NOMO-1 treated with dmso at 0.1 percent for 144 hours (cell line): ENCODE measurements around the gene MYO15A.

Source experiments
- DNase-seq: peaks from one replicate; lab custom pipeline; 2025; ENCODE audit not compliant: unreplicated experiment; lab: John Stamatoyannopoulos, UW

MYO15A gene

GRCh38 chr17:18124345-18125126, 16.0 kb downstream of the MYO15A start:
- no peak for DNase-seq

- DNase-seq: no peak
Measured at GRCh38 chr17:18129041-18129502, 20.5 kb downstream of the MYO15A start.

GRCh38 chr17:18132711-18133110, 24.2 kb downstream of the MYO15A start:
- no peak for DNase-seq

- no peak for DNase-seq
Measured at GRCh38 chr17:18136357-18136756, 27.8 kb downstream of the MYO15A start.

GRCh38 chr17:18138065-18138749, 29.7 kb downstream of the MYO15A start:
- DNase-seq: no peak

- no peak for DNase-seq
Measured at GRCh38 chr17:18139092-18139491, 30.5 kb downstream of the MYO15A start.

GRCh38 chr17:18139498-18139897, 30.9 kb downstream of the MYO15A start:
- DNase-seq: no peak

GRCh38 chr17:18139949-18140348, 31.4 kb downstream of the MYO15A start:
- no peak for DNase-seq

- DNase-seq: no peak
Measured at GRCh38 chr17:18140648-18141047, 32.1 kb downstream of the MYO15A start.

- DNase-seq: no peak
Measured at GRCh38 chr17:18141210-18141803, 32.8 kb downstream of the MYO15A start.

- no peak for DNase-seq
Measured at GRCh38 chr17:18142417-18142816, 33.9 kb downstream of the MYO15A start.

GRCh38 chr17:18143044-18143936, 34.7 kb downstream of the MYO15A start:
- no peak for DNase-seq

- no peak for DNase-seq
Measured at GRCh38 chr17:18144261-18144660, 35.7 kb downstream of the MYO15A start.

GRCh38 chr17:18144855-18145254, 36.3 kb downstream of the MYO15A start:
- DNase-seq: no peak

GRCh38 chr17:18145811-18146210, 37.3 kb downstream of the MYO15A start:
- DNase-seq: no peak

GRCh38 chr17:18146259-18146658, 37.7 kb downstream of the MYO15A start:
- DNase-seq: no peak

- DNase-seq: no peak
Measured at GRCh38 chr17:18146980-18147379, 38.4 kb downstream of the MYO15A start.

- DNase-seq: no peak
Measured at GRCh38 chr17:18148586-18148985, 40.0 kb downstream of the MYO15A start.

GRCh38 chr17:18151290-18151689, 42.7 kb downstream of the MYO15A start:
- no peak for DNase-seq

- DNase-seq: no peak
Measured at GRCh38 chr17:18155179-18155578, 46.6 kb downstream of the MYO15A start.
